HG02885 (cell line): ENCODE data around the gene MAP3K5.
A peak's percentile ranks its signal among the peaks of the same experiment; 100 is the strongest.

Experiments
- ATAC-seq: cut with Tn5 transposase; IDR thresholded peaks from one replicate; pipeline ENCODE4 v1.9.1; 2021; ENCODE audit warnings: mild to moderate bottlenecking; ENCODE audit not compliant: unreplicated experiment, poor library complexity

The MAP3K5 gene

DNA sequence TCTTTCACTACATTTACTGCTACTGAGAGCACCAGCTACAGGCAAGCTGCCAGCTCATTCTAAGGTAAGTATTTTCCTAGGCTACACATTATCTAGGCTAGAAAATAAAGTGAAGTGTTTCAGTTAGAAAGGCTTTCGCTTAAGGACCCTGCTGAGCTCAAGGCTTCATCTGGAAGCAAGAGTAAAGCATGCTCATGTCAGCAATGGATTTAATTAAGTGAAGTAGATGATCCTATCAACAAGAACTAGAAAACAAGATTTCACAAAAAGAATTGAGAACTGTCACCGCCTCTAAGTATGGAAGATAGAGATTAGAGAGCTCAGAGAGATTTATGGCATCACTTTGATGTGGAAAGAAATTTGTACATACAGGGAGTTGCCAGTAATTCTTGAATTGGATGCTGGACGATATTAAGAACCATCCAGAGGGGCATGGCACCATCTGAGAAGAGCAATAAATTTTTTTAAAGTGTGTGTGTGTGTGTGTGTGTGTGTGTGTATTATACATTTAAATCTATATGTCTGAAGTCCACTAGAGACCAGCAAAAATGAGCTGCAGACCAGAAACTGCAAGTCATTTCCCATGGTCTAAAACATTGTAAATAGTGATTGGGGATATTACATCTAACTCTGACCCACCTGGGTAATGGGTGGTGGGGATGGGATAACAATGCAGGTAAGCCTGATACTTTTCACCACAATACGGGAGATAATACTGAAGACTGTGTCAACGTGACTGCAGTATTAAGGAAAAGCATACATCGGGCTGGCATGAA, 136.8 kb downstream of the MAP3K5 start:
- no peak for ATAC-seq

DNA sequence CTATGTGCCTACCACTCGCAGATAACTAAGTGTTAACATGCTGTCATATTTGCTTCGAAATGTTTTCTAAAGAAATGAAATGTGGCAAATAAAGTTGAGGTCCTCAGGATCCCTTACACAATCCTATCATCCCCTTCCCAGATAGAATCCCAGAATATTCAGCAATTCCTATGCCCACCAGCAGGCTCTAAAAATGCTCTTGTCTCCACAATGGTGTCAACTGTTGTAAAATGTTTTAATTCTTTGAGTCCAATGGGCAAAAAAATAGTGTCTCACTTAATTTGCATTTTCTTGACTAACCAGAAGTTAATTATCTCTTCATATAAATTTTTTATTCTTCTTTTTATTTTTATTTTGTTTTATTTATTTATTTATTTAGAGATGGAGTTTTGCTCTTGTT, 138.2 kb downstream of the MAP3K5 start:
- ATAC-seq = no peak

DNA sequence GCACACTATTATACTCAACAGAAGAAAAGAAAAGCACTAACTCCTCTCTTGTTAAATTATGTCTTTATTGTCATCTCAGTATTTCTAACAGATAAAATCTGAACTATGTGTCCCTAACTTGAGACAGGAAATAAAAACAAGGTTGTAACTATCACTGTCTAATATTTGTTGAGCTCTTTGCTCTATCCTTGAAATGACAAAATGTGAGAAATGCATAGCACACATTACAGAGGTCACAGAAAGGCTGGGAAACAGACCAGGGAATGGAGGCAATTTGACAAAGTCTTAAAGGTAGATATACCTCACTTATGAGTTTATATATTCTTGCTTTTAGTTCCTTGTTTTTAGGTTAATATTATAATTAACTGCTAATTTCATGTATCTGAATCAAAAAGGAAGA, 139.6 kb downstream of the MAP3K5 start:
- ATAC-seq = no peak

DNA sequence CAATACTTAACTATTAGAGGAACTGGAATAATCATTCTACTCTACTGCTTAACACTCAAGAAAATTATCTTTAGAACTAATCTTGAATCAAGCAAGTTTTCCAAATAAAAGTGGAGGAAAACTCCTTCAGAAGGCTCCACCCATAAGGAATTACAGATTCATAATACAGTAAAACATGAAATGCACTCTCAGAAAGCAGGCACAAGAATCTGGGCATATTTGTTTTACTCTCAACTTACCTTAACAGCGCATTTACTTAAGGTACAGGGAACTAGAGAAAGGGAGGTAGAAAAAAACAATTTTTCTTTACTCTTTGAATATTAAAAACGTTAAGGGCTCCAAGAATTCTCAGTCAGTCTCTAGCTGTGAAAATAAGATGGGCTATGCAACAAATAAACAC, 140.3 kb downstream of the MAP3K5 start:
- no peak for ATAC-seq

DNA sequence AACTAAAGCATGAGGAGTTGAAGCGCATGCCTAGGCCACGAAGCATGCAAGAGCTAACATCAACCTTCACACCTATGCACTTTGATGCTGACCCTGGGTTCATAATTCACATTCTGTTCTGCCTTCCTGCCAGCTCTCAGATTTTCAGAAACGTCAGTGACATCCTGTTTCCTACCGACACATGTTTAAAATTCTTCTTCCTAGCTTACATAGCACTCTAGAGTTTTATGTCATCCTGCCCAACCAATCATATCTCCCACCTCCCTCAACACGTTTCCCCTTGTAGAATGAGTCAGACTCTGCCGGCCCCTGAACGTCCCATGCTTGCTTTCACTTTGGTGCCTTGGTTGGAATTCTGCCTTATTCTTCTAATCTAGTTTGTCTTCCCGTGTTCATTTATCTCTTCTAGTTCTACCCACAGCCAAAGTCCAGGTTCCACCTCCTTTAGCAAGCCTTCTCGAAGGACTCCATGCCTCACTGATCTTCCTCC, 144.9 kb downstream of the MAP3K5 start:
- peak; percentile 67 for ATAC-seq

DNA sequence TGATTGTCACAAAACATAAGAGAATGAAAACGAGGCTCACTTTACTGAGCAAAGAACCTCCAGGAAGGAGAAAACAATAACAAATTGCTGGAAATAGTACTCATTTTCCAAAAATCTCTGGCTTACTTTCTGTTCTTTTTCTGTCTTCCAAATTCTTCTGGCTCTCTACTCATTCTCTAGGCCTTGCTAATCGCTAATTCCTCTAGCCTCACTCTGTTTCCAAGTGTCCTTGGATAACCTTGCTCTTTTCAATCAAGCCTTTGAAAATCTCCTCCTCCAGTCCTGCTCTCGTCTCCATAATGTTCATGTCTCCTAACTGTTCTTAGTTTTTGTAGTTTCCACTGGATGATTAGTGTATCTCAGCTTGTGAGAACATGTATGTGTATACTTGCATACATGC, 145.9 kb downstream of the MAP3K5 start:
- no peak for ATAC-seq

DNA sequence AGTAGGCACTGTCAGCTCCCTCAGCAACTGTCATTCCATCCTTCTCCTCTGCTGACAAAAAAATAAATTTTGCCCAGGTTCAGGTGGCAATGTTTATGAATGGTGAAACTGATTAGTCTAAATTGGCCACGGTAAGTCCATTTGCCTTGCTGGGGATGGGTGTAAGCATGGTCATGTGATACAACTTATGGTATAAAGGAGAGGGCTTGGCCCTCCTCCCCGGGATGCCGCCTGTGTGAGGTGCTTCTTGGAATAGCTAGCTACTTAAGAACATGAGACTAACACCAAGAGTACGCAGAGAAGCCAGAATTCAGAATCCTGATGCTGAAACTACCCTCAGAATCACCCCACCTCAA, 147.7 kb downstream of the MAP3K5 start:
- peak; percentile 29 for ATAC-seq

DNA sequence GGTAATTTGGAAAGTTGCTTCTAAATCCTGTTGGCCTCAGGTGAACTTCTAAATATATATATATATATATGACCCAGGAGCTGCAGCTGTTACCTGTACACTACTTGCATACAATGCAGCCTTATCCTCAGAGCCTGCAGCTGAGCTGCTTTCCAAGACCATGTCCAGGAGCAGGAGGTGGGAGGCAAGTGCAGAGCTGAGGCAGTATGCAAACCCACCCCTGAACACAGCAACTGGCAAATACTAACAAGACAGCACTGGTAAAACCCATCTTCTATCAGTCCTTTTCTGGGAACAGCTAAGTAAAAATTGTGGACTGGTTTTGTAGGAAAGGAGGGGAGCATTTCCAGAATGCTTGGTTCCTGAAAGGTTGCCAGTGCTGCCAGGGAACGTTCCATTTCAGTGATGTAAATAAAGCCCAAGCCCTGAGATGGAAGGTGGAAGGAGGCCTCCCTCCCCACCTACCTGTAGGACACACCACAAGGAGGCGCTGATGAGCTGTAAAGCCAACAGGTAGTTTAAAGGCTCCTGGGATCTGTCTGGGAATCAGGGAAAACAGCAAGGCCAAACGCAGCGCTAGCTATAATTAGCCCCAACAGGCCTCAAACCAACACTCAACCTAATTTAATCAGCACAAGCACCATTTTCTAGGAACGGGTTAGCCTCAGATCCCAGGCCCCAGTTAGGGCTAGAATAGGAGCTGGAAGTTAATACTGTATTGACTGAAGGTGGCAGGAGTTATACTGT, 148.3 kb downstream of the MAP3K5 start:
- ATAC-seq = peak; percentile 66

DNA sequence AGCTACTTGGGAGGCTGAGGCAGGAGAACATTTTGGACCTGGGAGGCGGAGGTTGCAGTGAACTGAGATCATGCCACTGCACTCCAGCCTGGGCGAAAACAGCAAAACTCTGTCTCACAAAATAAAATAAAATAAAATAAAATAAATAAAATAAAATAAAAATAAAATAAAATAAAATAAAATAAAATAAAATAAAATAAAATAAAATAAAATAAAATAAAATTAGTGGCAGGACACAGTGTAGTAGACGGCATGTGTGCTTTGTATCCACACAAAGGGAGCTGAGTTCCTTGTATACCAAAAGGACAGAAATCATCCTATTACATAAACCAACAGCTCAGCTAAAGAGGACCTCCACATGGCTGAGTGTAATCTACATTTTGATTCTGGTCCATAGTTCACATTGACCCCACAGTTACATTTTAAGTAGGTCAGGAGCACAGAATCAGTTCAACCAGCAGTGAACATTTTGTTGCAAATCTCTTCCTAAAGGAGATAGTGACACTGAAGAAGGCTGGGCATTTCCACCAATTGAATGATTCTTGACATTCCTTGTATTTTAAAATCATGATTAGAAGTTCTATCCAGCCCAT, 150.3 kb downstream of the MAP3K5 start:
- ATAC-seq = no peak

DNA sequence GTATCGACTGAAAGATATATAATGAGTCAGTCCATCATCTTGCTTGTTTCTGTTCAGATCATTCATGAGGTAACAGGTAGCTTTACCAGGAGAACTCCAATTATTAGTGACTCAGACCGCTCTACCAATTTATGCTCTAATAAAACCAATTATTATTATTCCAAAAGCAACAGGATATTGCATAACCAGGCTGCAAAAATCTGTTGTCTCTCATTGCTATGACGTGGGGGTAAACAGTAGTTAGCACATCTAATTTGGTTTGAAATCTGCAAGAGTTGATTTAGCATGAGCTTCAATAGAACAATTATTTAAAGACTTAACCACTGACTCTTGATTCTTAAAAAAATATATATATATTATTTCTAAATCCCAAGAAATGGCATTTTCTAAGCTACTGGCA, 151.1 kb downstream of the MAP3K5 start:
- ATAC-seq = no peak

DNA sequence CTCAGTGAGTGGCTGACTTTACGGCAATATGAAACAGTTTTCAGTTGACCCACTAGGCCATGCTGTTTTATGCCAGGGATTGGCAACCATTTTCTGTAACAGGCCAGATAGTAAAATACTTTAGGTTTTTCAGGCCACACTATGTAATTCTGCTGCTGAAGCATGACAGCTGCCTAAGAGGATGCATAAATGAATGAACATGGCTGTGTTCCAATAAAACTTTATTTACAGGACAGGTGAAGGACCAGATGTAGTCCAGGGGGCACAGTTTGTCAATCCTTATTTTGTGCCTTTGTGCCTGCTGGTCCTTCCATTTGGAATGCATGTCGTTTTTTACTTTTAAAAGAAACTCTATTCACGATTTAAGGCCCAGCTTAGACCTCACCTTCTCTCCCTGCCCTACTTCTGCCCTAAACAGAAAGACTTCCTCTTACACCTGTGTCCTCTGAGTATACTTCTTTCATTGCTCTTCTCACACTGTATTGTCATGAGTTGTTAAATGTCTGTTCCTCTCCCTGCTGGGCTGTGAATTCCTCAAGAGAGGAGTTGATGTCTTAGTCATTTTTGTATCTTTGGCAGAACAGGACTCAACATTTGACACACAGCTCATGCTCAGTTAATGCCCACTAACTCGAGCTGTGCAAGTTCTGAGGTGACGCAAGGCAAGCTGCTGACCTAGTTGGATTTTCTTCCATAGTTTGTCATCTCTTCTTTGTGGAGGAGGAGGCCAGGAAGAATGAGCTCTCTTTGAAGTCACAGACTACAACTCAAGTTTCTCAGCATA, 152.0 kb downstream of the MAP3K5 start:
- ATAC-seq = no peak

DNA sequence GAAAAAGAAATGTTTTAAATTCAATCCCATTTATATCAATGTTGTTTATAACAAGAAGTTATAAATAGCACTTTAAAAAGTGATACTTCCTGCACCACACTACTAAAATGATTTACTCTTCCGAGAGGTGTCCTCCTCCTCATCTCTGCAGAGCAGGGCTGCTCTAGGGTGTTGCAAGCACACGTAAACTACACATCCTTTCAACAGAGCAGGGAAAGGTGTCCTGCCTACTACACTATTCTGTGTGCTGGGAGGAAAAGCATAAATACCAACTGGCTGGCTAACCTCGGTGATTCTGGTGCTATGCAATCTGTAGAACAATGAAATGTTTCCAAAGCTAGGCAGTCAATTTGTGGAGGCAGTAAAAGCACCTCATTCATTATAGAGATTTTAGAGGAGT, 152.6 kb downstream of the MAP3K5 start:
- no peak for ATAC-seq

DNA sequence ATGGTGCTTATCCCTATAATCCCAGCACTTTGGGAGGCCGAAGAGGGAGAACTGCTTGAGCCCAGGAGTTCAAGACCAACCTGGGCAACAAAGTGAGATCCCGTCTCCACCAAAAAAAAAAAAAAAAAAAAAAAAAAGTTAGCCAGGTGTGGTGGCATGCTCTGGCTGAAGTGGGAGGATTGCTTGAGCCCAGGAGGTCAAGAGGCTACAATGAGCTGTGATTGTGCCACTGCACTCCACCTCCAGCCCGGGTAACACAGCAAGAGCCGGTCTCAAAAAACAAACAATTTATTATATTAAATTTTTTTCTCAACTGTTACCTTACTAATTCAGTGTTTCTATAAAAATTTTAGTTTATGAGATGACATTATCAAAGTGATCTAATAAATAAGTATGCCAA, 156.7 kb downstream of the MAP3K5 start:
- ATAC-seq = no peak

DNA sequence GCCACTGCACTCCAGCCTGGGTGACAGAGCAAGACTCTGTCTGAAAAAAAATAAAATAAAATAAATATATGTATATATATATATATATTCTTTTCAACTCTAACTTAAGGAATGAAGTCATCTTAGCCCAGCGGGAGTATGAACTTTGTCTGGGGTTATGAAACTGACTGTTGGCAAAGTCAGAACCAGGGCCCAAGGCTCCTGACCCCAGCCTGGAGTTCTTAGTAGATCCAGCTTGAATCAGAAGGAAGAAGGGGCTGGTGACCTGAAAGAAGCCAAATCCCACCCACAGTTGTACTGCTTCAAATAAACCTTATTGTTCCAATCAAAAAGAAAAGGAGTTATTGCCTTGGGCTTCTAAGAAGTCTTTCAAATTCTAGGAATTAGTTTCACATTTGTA, 158.9 kb downstream of the MAP3K5 start:
- ATAC-seq = no peak

DNA sequence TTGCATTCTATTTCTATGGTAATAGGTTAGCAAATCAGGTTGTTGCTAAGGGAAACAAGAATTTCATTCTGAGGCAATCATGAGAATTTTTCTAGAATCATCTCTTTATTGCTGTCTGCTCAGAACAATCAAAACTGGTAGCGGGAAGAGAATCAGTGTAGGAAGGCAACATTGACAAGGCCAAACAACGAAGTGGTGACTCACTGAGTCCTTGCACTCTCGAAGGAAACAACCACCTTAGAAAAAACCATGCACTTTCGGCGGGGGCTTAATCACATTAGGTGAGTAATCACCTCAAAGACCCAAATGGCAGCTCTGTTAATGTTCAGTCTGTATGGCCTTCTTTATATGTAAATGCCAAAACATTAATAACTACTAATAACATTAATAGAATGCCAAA, 163.3 kb downstream of the MAP3K5 start:
- no peak for ATAC-seq

DNA sequence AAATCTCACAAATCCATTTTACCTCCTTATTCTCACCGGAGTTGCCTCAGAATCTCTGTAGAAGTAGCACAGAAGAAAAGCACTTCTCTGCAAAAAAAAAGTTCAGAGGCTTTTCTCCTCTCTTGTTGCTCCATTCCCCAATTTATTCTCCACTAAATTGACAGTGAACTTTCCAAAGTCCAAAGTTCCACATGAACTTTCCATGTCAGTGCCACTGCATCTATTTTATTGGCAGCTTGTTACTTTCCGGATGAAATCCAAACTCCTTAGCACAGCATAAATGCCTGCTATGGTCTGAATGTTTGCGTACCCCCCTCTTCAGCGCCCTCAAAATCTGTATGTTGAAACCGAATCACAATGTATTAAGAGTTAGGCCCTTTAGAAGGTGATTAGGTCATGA, 165.1 kb downstream of the MAP3K5 start:
- no peak for ATAC-seq

DNA sequence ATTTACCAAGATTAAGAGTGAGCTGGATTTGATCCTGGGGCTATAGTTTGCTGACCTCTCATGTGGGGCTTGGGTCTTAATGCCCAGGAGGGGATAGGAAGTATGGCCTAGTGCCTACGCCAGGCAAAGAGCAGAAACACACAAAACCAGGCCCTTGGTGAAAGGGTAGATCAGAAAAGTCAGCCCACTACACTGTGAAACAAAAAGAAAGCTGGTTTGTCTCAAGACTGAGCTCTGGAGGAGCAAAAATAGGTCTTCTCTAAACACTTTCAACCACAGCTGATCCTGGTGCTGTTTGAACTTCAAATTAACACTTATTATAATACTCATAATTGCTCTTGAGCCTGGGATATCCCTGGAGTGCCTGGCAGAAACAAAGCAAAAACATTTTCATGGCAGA, 167.0 kb downstream of the MAP3K5 start:
- no peak for ATAC-seq

DNA sequence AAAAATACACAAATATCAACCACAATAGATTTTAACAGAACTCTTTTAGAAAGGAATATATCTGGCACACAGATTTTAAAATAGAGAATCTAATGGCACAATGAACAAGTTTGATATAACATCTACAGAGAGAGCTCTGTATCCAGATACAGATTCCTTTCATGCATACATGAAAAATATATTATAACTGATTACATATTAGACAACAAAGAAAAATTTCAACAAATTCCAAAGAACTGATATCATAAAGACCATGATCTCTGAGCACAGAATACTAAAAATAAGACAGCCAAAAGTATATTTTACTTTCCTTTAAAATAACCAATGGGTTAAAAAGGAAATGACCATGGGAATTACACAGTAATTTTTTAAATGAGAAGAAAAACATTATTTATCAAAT, 167.9 kb downstream of the MAP3K5 start:
- ATAC-seq = no peak

DNA sequence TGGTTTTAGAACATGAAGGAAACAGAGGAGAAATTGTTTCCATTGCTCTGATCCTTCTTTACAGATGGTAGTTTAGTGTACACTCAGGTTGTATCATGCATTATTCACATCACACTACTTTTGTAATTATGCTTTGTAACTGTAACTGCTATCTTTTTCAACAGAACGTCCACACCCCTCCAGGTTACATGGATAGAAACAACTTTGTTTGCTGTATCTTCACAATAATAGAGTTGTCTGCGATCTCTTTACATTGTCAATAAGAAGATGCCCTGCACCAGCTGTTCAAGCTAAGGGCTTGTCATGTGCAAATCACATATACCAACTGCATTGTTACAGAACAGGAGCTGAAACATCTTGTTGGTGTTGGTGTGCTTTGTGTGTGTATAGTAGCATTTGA, 174.2 kb downstream of the MAP3K5 start:
- no peak for ATAC-seq

DNA sequence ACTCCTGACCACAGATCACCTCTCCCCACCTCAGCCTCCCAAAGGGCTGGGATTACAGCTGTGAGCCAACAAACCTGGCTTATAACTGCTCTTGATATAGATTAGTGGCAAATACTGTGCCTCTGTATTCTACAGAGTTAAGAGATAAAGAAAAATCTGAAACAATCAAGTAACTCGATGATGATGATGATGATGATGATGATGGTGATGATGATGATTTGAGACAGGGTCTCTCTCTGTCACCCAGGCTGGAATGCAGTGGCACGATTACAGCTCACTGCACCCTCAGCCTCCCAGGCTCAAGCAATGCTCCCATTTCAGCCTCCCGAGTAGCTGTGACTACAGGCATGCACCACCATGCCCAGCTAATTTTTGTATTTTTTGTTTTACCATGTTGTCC, 175.8 kb downstream of the MAP3K5 start:
- no peak for ATAC-seq

DNA sequence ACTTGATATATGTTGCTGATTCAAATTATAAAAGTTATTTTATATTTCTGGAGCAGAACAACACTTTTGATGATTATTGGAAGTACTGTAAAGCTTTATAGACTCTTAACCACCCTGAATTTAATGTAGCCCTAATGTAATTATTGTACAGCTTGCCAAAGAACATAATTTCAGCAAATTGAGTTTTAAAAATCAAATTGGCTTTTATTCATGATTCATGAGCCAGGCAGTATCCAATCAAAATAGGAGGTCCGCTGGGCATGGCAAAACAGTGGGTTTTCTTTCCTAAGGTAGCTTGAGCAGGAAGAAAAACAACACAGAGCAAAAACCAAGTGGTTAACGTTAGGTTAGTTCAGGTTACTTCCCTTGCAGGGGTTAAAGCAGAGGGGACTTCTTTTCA, 177.3 kb downstream of the MAP3K5 start:
- no peak for ATAC-seq
